NCI-H1436 (cell line): ENCODE results near the gene MATN4.

ENCODE experiments used
- DNase-seq: peaks from one replicate; lab custom pipeline; 2025; lab: John Stamatoyannopoulos, UW

Gene MATN4

GRCh38 chr20:45290677-45291355 is 17.3 kb downstream of the MATN4 start:
- DNase-seq = peak; percentile 43

GRCh38 chr20:45289942-45290676 is 18.0 kb downstream of the MATN4 start:
- no peak for DNase-seq

- no peak for DNase-seq
Measured at GRCh38 chr20:45288860-45289259, 19.2 kb downstream of the MATN4 start.

- no peak for DNase-seq
Measured at GRCh38 chr20:45288376-45288775, 19.7 kb downstream of the MATN4 start.

- no peak for DNase-seq
Measured at GRCh38 chr20:45283551-45284057, 24.5 kb downstream of the MATN4 start.

GRCh38 chr20:45282700-45283550 is 25.2 kb downstream of the MATN4 start:
- no peak for DNase-seq

- no peak for DNase-seq
Measured at GRCh38 chr20:45279992-45280391, 28.1 kb downstream of the MATN4 start.

- no peak for DNase-seq
Measured at GRCh38 chr20:45275338-45275737, 32.8 kb downstream of the MATN4 start.

- no peak for DNase-seq
Measured at GRCh38 chr20:45269754-45270270, 38.3 kb downstream of the MATN4 start.

- no peak for DNase-seq
Measured at GRCh38 chr20:45269056-45269455, 39.0 kb downstream of the MATN4 start.

- no peak for DNase-seq
Measured at GRCh38 chr20:45268531-45268930, 39.6 kb downstream of the MATN4 start.

GRCh38 chr20:45266977-45267376 is 41.1 kb downstream of the MATN4 start:
- DNase-seq = no peak

GRCh38 chr20:45263556-45264266 is 44.4 kb downstream of the MATN4 start:
- DNase-seq = no peak

GRCh38 chr20:45258664-45259063 is 49.4 kb downstream of the MATN4 start:
- DNase-seq = no peak

GRCh38 chr20:45258259-45258658 is 49.8 kb downstream of the MATN4 start:
- DNase-seq = no peak

GRCh38 chr20:45257711-45258110 is 50.4 kb downstream of the MATN4 start:
- no peak for DNase-seq

GRCh38 chr20:45257161-45257560 is 50.9 kb downstream of the MATN4 start:
- no peak for DNase-seq

GRCh38 chr20:45254383-45255262 is 53.5 kb downstream of the MATN4 start, which contains the start of gene SLPI:
Gene SLPI (minus strand): TSS chr20:45254564. CDS start chr20:45254543, 21 bp downstream.
- no peak for DNase-seq

- DNase-seq = no peak
Measured at GRCh38 chr20:45253261-45253660, 54.8 kb downstream of the MATN4 start.

GRCh38 chr20:45251884-45252560 is 56.1 kb downstream of the MATN4 start:
- DNase-seq = no peak
